Measurements from ENCODE around the gene GARIN1A.
"Not testable (repeated sequence)": the region's sequence is repeated elsewhere in the genome, so short reads cannot be mapped to it uniquely, and the experiment has no call there.

DNA sequence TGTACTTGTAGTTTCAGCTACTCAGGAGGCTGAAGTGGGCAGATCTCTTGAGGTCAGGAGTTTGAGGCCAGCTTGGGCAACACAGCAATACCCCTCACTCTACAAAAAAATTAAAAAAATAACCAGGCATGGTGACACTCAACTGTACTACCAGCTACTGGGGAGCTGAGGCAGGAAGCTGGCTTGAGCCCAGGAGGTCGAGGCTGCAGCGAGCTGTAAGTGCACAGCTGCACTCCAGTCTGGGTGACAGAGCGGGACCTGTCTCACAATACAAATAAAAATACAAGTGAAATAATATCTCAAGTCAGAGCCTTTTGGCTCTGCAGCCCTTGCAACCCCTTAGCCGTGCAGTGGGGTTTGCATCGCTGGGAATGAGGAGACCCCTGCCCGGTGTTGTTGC, 25.2 kb upstream of the GARIN1A start:
- not testable (repeated sequence) for TF ChIP-seq EZH2 (optimal IDR thresholded peaks at IDR 0.05; ENCODE audit: low read depth, low read length)
- TF ChIP-seq, protein P1, sequence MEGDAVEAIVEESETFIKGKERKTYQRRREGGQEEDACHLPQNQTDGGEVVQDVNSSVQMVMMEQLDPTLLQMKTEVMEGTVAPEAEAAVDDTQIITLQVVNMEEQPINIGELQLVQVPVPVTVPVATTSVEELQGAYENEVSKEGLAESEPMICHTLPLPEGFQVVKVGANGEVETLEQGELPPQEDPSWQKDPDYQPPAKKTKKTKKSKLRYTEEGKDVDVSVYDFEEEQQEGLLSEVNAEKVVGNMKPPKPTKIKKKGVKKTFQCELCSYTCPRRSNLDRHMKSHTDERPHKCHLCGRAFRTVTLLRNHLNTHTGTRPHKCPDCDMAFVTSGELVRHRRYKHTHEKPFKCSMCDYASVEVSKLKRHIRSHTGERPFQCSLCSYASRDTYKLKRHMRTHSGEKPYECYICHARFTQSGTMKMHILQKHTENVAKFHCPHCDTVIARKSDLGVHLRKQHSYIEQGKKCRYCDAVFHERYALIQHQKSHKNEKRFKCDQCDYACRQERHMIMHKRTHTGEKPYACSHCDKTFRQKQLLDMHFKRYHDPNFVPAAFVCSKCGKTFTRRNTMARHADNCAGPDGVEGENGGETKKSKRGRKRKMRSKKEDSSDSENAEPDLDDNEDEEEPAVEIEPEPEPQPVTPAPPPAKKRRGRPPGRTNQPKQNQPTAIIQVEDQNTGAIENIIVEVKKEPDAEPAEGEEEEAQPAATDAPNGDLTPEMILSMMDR (IDR thresholded peaks at IDR 0.05; ENCODE audit: low read length) = not testable (repeated sequence)
